ENCODE measurements around the gene MAPK10. TPM values are rescaled to one million over a fixed set of nuclear protein-coding genes. Genes with fewer than 3 reads are reported as not detected.

The MAPK10 gene
- total and polyA plus RNA-seq, 9 of the 15 experiments (the other 6 are each of a cell fraction or from before 2014, with no cell fraction given), result 0.10 to 0.53 (median 0.18) TPM; not detected in 4

DNA sequence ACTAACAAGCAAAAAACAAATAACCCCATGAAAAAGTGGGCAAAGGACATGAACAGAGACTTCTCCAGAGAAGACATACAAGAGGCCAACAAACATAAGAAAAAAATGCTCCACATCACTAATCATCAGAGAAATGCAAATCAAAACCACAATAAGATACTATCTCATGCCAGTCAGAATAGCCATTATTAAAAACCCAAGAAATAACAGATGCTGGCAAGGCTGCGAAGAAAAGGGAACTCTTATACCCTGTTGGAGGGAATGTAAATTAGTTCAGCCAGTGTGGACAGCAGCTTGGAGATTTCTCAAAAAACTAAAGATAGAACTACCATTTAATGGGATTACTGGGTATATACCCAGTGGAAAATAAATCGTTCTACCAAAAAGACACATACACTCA lies 79.6 kb downstream of the MAPK10 start:
- Histone ChIP-seq H3K4me1 (replicated peaks in 1 of 2; ENCODE audit: control insufficient read depth in 2 of 2, insufficient read depth in 2 of 2, low read length in 2 of 2) (no peaks in the 10 kb centered on the region), H3K9ac (ENCODE audit: insufficient read depth in 1 of 2, low read depth in 2 of 2, low read length in 2 of 2) (no peak overlapping the region), H3K27ac (ENCODE audit: extremely low read depth, low read depth, low read length) (no peak overlapping the region), H3K4me2 (ENCODE audit: insufficient read depth, low read length) (no peak overlapping the region), H3K4me3 (no peak overlapping the region), H3K79me2 (ENCODE audit: control insufficient read depth, insufficient read depth, low read length) (no peaks in the 10 kb centered on the region), H3K27me3 (ENCODE audit: control insufficient read depth in 2 of 2, insufficient read depth in 2 of 2, low read length in 2 of 2) (no peaks in the 10 kb centered on the region), H3K36me3 (ENCODE audit: control insufficient read depth, insufficient read depth, low read length) (no peaks in the 10 kb centered on the region), H3K9me1 (ENCODE audit: control insufficient read depth, insufficient read depth, low read length) (no peaks in the 10 kb centered on the region), H3K9me3 (replicated peaks; ENCODE audit: control insufficient read depth, insufficient read depth, low read depth, low read length) (no peaks in the 10 kb centered on the region), H4K20me1 (replicated peaks; ENCODE audit: control insufficient read depth, insufficient read depth, low read length) (no peaks in the 10 kb centered on the region), H2AFZ (ENCODE audit: low read depth, low read length) (no peak overlapping the region)
- intact Hi-C loops (cut with micrococcal nuclease), result no loop called here
- ATAC-seq (no peak), FAIRE-seq (no peak), DNase-seq (ENCODE audit: extremely low read depth in 1 of 4, low spot score in 3 of 4) (no peak)
- ChIA-PET CTCF (ENCODE audit: low intra/inter-chr PET ratio) (no interaction called here), POLR2A (no interaction called here)
- in situ Hi-C loops (cut with MboI), result no loop called here
- TF ChIP-seq RBFOX2 (IDR thresholded peaks at IDR 0.05; ENCODE audit: low read depth, low read length), result no peak
- no peak for TF ChIP-seq ERF (CRISPR knock-in tag; IDR thresholded peaks at IDR 0.05)
- no peak for TF ChIP-seq KDM4B (IDR thresholded peaks at IDR 0.05; ENCODE audit: borderline replicate concordance in 2 of 2, low read depth in 1 of 2)
- TF ChIP-seq CHD2 (IDR thresholded peaks at IDR 0.05; ENCODE audit: low read depth, low read length), result no peak
- TF ChIP-seq ZNF217 (CRISPR knock-in tag; IDR thresholded peaks at IDR 0.05), result no peak
- no peak for TF ChIP-seq SMARCE1 (IDR thresholded peaks at IDR 0.05)
- no peak for TF ChIP-seq ZEB2 (IDR thresholded peaks at IDR 0.05)
- TF ChIP-seq ZZZ3 (IDR thresholded peaks at IDR 0.05), result no peak
- TF ChIP-seq TGIF2 (CRISPR knock-in tag; IDR thresholded peaks at IDR 0.05), result no peak
- BruUV-seq (replicated peaks), result no TSS peak
- 0% methylated on average over 2 of the region's 2 CpGs for WGBS (ENCODE audit: insufficient coverage, low coverage, missing lambda C conversion rate)
